Loucy (cell line): ENCODE results near the gene OTOP3.

Experiments used
- CTCF ChIP-seq: fragments of 200-600 bp; sonication (generic); conservative IDR thresholded peaks from 2 replicates; pipeline ENCODE4 v1.5.1; 2014; ENCODE audit warnings: mild to moderate bottlenecking, antibody characterized with exemption, low read length
- EZH2phosphoT487 ChIP-seq: fragments of 200-600 bp; IDR thresholded peaks from 2 replicates; pipeline ENCODE4 v1.6.1; 2018; ENCODE audit warnings: antibody characterized with exemption, mild to moderate bottlenecking, moderate library complexity, borderline replicate concordance

GRCh38 chr17:74946641-74947040 lies 10.9 kb downstream of the OTOP3 start:
- TF ChIP-seq CTCF = no peak
- no peak for TF ChIP-seq EZH2phosphoT487
